CD4-positive, alpha-beta T cell treated with Interleukin-4 for 1 hour (primary cell): ENCODE data around the gene RPH3AL.

Experiments
- DNase-seq, 2 donors: peaks; one replicate each; pipeline ENCODE4 v3.0.0-alpha.2; 2020 to 2022

Gene RPH3AL, protein sequence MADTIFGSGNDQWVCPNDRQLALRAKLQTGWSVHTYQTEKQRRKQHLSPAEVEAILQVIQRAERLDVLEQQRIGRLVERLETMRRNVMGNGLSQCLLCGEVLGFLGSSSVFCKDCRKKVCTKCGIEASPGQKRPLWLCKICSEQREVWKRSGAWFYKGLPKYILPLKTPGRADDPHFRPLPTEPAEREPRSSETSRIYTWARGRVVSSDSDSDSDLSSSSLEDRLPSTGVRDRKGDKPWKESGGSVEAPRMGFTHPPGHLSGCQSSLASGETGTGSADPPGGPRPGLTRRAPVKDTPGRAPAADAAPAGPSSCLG

DNA sequence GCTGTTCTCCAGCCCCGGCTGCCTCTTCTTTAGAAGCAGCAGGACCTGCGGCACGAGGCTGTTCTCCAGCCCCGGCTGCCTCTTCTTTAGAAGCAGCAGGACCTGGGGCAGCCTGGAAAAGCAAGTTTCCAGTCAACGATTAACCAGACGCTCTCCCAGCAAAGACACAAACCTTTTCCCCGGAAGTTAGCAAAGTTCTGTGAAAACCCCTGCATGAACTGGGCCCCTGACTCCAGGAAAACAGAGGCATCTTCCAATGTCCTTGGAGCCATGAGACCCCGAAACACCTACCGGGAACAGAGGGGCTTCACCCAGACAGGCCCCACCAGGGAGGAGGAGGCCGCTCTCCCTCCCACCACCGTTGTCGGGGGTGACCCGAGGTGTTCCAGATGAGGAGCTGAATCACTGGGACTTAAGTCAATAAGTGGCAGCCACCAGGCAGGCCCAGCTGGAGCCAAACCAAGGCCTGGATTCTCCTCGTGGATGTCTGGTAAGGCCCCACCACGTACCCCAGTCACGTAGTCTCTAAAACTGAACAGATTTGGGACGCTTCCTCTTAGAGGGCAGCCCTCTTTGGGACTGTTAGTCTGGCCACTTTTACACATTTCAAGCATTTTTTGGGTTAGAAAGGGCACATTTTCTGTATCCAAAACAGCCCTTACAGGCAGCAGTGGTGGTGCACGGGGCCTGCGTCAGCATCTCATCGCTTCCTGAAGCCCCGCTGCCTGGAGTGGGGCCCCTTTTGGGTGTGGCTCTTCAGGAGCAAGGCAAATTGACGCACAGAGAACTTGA lies at the start of gene RPH3AL:
RPH3AL (minus strand) TSS at position 387 of the 792 bp plus-strand sequence. CDS start 25,264 bp downstream, outside the sequence.
- peak in 1 of 2 donors; percentile 16 for DNase-seq

DNA sequence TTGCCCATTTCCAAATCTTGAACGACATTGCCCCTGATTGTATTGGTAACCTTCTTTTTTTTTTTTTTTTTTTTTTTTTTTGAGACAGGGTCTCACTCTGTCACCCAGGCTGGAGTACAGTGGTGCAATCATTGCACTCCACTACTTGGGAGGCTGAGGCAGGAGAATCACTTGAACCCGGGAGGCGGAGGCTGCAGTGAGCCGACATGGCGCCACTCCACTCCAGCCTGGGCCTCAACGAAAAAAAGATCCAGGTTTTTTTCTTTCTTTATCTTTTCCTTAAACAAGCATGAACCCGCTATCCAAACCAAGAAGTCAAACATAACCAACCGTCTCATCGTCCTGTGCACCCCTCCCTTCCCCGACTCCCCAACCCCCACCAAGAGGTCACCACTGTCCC lies 47.6 kb upstream of the RPH3AL start:
- no peak for DNase-seq

DNA sequence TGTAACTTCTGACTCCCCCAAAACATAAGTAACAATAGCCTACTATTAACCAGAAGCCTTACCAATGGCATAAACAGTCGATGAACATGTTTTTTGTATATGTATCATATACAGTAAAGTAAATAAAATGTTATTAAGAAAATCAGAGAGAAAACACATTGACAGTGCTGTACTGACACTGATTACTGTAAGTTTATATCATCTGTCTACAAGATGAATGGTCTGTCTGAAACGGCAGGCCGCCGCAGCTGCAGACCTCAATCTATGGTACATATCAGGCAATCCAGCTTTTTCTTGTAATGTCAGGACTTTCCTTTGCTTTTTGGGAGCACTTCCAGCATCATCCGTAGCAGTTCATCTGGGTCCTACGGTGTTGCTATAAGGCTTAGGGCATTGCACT lies 44.2 kb upstream of the RPH3AL start:
- no peak for DNase-seq

DNA sequence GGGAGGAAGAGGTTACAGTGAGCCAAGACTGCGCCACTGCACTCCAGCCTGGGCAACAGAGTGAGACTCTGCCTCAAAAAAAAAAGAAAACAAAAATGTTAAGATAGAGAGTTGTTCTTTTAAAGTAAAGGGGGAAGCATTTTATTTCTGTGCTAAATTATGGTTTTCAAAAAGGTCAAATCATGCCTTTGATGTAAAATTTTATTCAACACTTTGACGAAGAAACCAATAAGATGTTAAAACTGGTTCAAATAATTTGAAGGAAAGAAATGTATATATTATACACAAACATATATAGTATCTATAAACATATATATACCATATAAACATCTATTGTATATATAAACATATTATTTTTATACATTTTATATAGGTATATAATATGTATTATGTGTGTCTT lies 43.4 kb upstream of the RPH3AL start:
- no peak for DNase-seq

DNA sequence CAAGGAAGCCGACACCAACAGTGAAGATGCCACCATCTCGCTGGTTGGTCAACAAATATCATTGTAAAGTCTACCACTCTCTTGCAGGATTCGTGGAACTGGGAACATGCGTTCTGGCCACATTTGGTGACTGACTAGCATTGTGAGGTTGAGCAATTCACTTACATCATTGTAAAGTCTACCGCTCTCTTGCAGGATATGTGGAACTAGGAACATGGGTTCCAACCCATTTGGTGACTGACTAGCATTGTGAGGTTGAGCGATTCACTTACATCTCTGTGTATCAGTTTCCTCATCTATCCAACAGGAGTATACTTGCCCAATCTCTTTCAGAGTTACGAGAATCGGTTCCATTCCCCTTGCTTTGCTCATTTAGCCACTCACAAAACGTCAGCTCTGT lies 42.6 kb upstream of the RPH3AL start:
- no peak for DNase-seq

DNA sequence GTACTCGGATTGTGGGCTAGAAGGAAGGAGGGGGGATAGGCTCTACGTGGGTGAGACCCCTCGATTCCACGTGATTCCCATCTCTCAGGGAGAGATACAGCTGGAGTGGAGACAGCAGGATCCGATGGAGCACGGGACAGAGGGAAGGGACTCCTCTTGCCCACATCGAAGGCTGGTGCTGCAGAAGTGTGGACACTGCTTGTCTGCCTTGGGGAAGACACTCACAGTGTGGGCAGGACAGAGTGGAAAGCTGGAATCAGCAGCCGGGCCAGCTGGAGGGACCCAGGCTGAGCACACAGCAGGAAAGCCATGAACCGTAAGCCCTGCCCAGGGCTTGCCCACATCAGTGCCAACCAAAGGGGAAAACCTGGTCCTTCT lies 42.1 kb upstream of the RPH3AL start:
- DNase-seq, result no peak

DNA sequence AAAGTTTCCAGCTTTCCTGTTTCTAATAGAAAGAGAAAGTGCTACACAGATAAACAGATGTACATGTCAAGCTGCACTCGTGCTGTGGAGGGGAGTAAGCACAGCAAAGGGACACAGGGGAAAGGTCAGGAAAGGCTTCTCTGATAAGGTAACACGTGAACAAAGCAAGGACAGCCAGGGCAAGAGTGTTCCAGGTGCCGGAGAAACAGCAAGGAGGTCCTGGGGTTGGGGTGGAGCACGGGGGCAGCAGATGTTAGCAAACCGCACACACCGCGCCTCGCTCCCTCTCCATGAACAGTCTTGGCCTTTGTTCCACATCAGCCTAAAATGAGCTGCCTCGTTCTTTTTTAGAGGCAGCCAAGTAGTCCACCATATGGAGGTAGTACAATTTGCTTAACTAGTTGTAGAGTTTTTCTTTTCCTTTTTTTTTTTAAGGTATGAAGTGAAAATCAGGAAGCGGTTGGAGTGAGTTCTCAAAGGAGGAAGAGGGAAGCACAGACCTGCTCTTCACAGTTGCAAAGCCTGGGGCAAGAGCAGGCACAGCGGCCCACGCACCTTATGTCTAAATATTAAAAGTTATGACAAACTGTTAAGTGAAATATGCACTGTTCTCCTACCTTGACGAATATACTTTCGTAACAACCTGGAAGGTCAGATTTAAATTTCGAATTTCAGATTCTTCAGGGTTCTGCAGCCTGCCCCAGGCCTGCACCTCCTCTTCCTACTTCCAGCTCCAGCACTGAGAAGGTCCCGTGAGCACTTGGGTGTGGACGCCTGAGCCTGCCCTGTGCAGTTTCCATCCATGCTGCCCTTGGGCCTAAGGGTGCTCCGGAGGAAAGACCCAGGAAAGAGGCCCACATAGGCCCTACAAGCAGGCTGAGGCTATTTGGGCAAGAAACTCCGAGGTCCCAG lies 41.5 kb upstream of the RPH3AL start:
- no peak for DNase-seq

DNA sequence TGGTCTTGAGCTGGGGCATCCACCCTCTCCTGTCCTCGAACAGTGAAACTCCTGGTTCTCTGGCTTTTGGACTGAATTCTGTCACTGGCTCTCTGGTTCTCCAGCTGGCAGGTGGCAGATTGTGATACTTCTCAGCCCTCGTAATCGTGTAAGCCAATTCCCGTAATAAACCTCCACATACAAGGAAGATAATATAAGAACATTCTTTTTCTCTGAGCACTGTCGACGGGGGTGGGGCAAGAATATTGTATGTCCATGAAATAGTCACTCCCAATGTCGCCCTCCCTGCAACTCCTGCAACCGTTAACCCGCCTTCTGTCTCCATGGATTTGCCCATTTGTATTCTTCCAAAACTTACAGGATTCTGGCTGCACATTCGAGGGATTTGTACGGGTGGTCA lies 39.2 kb upstream of the RPH3AL start:
- no peak for DNase-seq

DNA sequence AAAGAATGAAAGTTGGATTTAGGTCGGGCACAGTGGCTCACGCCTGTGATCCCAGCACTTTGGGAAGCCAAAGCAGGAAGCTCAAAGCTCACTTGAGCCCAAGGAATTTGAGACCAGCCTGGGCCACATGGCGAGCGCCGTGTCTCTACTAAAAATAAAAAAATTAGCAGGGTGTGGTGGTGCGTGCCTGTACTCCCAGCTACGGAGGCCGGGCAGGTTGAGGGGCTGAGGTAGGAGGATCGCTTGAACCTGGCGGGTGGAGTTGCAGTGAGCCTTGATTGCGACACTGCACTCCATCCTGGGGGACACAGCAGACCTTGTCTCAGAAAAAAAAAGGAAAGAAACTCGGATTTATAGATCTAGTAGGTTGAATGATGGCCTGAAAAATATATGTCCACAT lies 37.4 kb upstream of the RPH3AL start:
- no peak for DNase-seq

DNA sequence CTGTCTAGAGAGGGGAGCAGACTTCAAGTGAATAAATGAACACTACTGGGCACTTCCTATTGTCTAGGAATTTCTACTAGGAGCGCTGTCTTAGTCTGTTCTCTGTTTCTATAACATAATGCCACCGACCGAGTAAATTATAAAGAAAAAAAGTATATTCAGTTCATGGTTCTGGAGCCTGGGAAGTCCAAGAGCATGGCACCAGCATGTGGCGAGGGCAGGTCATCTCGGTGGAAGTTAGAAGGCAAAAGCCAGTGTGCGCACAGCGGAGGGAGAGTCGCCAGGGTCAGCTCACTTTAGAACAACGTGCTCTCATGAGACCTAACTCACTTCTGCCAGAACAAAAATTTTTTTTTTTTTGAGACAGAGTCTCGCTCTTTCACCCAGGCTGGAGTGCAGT lies 35.5 kb upstream of the RPH3AL start:
- no peak for DNase-seq

DNA sequence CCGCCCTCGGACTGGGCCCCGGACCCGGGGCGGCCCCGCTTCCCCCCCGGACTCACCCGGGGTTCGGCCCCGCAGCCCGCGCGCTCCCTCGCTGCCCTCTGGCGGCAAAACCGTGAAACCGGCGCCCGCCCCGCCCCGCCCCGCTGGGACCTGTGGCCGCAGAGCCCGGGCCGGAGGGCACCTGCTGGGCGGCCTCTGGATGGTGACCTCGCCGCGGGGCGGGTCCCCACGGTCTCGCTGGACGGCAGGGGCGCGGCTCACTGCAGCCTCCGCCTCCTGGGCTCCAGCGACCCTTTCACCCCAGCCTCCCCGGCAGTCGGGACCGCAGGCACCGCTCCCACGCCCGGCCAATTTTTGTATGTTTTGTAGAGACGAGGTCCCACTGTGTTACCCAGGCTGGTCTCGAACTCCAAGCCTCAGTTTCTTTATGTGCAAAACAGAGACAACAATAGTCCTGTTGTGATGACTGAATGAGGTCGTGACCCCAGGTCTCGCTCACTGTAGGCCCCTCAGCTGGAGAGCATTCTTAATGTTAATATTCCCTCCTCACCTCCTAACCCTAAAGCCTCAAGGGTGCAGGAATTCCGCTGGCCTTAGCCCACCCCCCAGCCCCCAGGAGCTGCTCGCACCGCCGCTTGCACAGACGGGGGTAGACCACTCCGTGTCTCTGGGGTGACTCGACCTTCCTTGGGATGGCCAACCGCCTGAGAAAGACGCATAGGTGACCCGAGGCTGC lies 33.7 kb upstream of the RPH3AL start:
- DNase-seq, result peak; percentile 65 to 73

DNA sequence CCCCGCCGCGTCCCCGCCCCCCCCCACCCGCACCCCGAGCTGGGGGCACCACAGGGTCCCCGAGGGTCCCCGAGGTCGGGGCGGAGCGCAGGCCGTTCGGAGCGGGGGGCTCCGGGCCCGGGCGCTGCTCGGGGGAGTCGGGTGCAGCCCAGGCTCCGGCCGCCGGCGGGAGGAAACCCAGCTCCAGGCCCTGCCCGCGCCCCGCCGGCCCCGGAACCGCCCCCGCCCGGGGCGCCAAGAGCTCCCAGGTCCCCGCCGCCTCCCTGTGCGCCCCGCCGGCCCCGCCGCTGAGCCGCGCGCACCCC lies 33.2 kb upstream of the RPH3AL start:
- DNase-seq, result no peak

DNA sequence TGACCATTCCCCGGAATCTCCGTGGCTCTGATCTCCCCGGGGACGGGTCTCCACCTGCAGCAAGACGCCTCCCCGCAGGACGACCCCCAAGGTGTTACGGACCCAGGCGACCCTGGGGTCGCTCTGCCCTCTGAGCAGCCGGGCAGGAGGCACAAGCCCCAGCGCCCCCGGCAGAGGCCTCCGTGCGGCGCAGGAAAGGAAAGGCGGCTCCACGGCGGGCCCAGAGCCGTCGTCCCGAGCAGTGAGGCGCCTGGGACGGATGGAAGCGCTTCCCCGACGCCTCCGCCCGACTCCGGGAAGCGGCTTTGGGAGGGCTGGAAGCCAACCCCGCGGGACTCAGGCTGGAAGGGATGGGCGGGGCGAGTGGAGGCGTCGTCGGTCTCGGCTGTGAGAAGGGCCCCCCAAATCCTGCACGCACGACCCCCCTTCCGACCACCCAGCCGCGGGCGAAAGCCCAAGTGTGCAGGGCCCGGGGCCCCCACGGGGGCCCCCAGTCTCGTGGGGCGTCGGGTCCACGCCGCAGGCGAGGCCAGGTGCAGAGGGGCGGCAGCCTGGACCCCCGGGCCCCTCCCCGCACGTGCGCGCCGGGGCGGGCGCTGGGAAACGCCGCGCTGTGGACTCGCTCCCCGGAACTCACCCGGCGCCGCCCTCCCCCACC lies 32.7 kb upstream of the RPH3AL start:
- DNase-seq, result peak in 1 of 2 donors; percentile 9

DNA sequence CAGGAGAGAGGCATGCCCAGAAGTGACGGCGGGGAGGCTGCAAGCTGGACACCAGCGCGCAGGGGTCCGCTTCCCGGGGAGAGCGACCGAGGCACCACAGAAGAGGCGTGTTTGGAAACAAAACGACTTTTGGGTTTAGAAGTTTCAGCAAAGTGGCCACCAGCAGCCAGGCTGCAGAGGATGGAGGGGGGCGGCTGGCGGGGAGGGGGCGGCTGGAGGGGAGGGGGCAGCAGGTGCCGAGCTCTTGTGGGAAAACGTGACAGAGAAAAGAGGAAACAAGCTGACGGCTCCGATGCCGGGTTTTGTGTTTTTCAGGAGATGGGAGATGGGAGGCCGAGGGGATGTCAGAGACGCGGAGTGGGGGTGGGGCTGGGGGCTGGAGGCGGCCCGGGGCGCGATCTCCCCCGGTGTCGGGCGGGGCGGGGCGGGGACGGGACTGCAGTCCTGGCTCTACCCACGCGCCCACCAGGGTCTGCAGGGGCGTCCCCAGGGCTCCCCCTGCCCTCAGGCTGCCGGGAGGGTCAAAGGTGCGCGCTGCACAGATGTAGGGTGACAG lies 32.1 kb upstream of the RPH3AL start:
- DNase-seq, result no peak

DNA sequence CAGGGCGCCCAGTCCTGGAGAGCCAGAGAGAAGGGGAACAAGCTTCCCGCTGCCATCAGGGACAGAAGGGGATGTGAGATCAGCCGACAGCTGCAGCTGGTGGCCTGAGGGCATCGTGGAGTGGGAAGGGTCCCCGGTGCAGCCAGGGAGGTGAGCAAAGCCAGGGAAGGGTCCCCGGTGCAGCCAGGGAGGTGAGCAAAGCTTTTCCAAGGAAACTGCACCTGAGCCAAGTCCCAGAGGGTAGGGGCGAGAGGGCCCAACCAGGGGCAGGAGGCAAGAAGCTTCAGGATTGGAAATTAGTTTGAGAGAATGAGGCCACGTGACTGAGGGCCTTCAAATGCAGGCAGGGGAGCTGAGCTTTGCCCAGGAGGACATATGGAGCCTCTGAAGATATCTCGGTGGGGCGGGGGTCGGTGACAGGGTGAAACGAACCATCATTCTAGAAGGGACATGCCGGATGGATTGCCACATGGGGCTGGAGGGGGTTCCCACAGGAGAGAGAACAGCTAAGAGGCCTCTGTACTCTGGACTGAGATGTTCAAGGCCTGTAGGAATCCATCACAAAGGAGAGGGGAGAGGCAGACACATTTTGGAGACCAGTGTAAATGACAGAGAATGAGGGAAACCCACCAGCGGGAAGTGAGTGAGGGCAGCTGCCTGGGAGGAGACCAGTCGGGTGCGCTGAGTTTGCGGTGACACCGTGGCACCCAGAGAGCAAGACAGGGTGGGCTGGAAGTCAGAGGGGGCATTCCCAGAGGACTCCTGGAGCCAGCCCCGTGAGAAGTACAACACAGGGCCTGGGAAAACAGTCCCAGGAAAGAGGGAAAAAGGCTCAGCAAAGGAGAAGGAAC lies 31.4 kb upstream of the RPH3AL start:
- DNase-seq, result no peak

DNA sequence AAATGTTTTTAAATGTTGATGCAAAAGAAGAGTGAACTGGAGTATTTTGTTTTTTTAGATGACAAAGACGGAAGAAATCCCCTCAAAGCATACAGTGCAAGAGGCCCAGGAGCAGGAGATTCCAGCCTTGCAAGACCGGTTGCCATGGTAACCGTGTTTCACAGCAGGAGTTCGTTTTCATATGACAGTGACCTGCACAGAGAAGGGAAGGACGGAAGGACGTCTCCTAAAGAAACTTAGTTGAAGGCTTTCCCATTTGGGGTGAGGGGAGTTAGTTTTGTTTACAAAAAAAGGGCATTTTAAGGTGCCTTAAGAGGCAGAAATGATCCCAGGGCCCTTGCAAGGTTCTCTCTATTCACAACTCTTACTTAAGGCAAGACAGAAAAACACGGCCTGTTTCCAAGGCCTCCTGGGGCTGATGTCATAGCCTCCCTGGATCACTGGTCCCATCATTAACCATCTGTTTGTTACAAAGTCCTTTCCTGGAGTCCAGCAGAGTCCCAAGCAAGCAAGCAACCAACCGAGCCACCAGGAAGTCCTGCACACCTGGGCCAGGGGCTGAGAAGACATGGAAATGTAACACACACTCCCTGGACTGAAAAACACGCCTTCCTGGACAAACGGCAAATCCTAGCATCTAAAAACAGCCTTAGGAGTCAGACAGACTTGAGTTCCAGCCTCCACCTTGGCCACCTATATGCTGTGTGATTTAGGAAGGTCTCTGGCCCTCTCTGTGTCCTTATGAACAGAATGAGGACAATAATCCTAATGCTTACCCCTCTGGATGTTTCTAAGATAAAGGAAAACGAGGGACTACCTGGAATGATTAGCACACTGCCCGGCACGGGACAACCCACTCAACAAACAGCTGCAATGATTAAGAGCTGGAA lies 30.3 kb upstream of the RPH3AL start:
- no peak for DNase-seq

DNA sequence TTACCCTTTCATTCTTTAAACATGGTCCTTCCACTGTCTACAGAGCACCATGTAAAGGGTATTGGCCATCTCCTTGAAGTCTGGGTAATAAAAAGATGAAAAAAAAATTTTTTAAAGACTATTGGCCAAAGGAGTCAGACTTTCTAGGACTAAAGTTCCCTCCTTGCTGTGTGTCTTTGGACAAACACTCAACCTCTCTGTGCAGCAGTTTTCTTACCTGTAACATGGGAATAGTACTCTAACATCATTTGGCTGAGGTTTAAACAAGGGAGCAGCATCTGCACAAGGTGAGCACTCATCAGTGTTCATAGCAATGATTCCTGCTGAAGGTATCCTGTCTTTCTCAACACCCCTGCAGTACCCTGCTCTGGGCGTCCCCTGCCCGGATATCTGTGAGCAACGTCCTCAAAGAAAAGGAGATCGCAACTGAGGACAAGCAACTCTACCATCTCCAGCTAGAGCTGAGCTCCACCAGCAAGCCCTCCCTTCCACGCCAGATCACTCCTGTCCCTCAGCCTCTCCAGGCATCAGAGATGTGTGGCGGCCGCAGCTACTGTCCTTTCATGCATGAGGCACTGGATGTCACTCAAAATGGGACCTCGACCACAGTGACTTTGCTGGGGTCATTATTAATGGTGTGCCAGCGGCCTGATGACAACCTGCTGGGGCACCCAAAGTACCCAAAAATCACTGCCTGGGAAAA lies 29.5 kb upstream of the RPH3AL start:
- DNase-seq, result no peak

DNA sequence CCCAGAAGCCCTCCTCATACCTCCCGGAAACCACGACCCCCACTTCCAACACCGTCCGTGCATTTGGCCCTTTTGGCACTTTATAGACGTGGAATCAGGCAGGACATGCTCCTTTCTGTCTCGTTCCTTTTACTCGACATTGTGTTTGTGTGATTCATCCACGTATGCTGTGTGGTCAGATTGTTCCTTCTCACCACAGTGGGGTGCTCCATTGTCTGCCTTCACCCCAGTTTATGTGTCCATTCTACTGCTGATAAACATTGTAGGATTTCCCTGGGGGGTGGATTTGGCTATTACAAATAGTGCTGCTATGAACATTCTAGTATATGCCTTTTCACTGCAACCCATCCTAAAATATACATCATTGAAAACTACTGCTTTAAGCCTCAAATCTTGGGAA lies 28.9 kb upstream of the RPH3AL start:
- DNase-seq, result no peak
